K562 (cell line): ENCODE results near the gene LY6G6C. TPM values are rescaled to one million over a fixed set of nuclear protein-coding genes. Genes with fewer than 3 reads are reported as not detected.

Experiments
- CREB1 ChIP-seq, 2 experiments: sonication (generic) in 1 of 2; formaldehyde crosslinking in 1 of 2; IDR thresholded peaks; 2 replicates each; pipeline versions ENCODE4 v1.6.1 to v1.8.0; 2012 to 2022; ENCODE audit warnings: inconsistent platforms in 1 of 2, mild to moderate bottlenecking in 1 of 2, missing genetic modification reagents in 1 of 2, moderate library complexity in 1 of 2
- CSDE1 ChIP-seq, 2 experiments: fragments of 450-650 bp; IDR thresholded peaks; 2 replicates each; pipeline ENCODE4 v1.6.1; 2016; ENCODE audit warnings: mild to moderate bottlenecking in 1 of 2
- ELF2 ChIP-seq: fragments of 250-450 bp; sonication (Bioruptor Pico); IDR thresholded peaks from 2 replicates; pipeline ENCODE4 v1.5.0; 2021; ENCODE audit warnings: mild to moderate bottlenecking
- KLF10 ChIP-seq: fragments of 250-450 bp; sonication (Bioruptor Pico); IDR thresholded peaks from 2 replicates; pipeline ENCODE4 v1.6.1; 2021; ENCODE audit warnings: matching md5 sums
- MAFG ChIP-seq: fragments of 450-650 bp; conservative IDR thresholded peaks from 2 replicates; pipeline ENCODE4 v1.6.1; 2016; ENCODE audit warnings: missing genetic modification characterization, missing compliant biosample characterization
- NCOR1 ChIP-seq: fragments of 450-650 bp; IDR thresholded peaks from 2 replicates; pipeline ENCODE4 v1.6.1; 2016; ENCODE audit warnings: mild to moderate bottlenecking, moderate library complexity
- PHF8 ChIP-seq: fragments of 200-600 bp; sonication (generic); IDR thresholded peaks from 2 replicates; pipeline ENCODE4 v1.6.1; 2012; ENCODE audit warnings: mixed run types, mild to moderate bottlenecking, inconsistent platforms, low read length, moderate library complexity, borderline replicate concordance
- RBM17 ChIP-seq: fragments of 200-400 bp; formaldehyde crosslinking; IDR thresholded peaks from 2 replicates; pipeline ENCODE4 v1.6.1; 2017; ENCODE audit warnings: low read depth, mild to moderate bottlenecking, low read length, borderline replicate concordance
- SRF ChIP-seq, 2 experiments: fragments of 250-450, 450-650 bp in 1 of 2; sonication (Bioruptor Pico) in 1 of 2; sonication (generic) in 1 of 2; formaldehyde crosslinking; IDR thresholded peaks; 2 replicates each; pipeline versions ENCODE4 v1.5.0 to v1.5.1; 2020 to 2022; ENCODE audit warnings: mild to moderate bottlenecking in 1 of 2, missing genetic modification reagents in 1 of 2
- TAF7 ChIP-seq: fragments of 450-650 bp; IDR thresholded peaks from 2 replicates; pipeline ENCODE4 v1.6.1; 2016; ENCODE audit warnings: missing genetic modification characterization, missing compliant biosample characterization
- USF2 ChIP-seq: sonication (generic); formaldehyde crosslinking; IDR thresholded peaks from 2 replicates; pipeline ENCODE4 v1.5.0; 2020; ENCODE audit warnings: missing genetic modification reagents
- WHSC1 ChIP-seq: IDR thresholded peaks from one replicate; pipeline ENCODE4 v1.6.1; 2012; ENCODE audit warnings: low read length, control low read depth, inconsistent platforms
- ZFPM2 ChIP-seq: fragments of 250-450 bp; sonication (Bioruptor Pico); IDR thresholded peaks from 2 replicates; pipeline ENCODE4 v1.5.1; 2022; ENCODE audit warnings: mild to moderate bottlenecking
- ZNF140 ChIP-seq: fragments of 250-450 bp; sonication (Bioruptor Pico); IDR thresholded peaks from 2 replicates; pipeline ENCODE4 v1.8.0; 2021; ENCODE audit warnings: moderate library complexity, mild to moderate bottlenecking, inconsistent platforms
- ZNF212 ChIP-seq: fragments of 450-650 bp; formaldehyde crosslinking; IDR thresholded peaks from 2 replicates; pipeline ENCODE4 v1.4.0; 2020; ENCODE audit warnings: mild to moderate bottlenecking
- ZNF41 ChIP-seq: fragments of 250-450 bp; sonication (Bioruptor Pico); conservative IDR thresholded peaks from 2 replicates; pipeline ENCODE4 v1.4.0; 2020; ENCODE audit warnings: mild to moderate bottlenecking
- ZNF707 ChIP-seq: fragments of 250-450 bp; sonication (Bioruptor Pico); conservative IDR thresholded peaks from 2 replicates; pipeline ENCODE4 v1.8.0; 2022; ENCODE audit warnings: inconsistent platforms, mild to moderate bottlenecking, moderate library complexity
- ZZZ3 ChIP-seq: fragments of 450-650 bp; IDR thresholded peaks from 2 replicates; pipeline ENCODE4 v1.6.1; 2016; ENCODE audit warnings: antibody characterized with exemption, mild to moderate bottlenecking, moderate library complexity
- polyA plus RNA-seq, 8 experiments: library from polyadenylated mRNA; depleted of rRNA in 4 of 8; stranded (reverse) in 5 of 8; unstranded in 3 of 8; fragments of >200 nt; fragmentation: Nextera tagmentation in 2 of 8; fragmentation: Illumina TruSeq in 1 of 8; extraction: Ambion mirVana in 2 of 8; extraction: Trizol in 1 of 8; gene quantifications; 2 replicates each; pipeline versions ENCODE4 v1.2.1 to v1.2.3, GENCODE V29; 2011 to 2014; ENCODE audit warnings: inconsistent platforms in 1 of 8, missing spikeins in 1 of 8
- total RNA-seq, 7 experiments: library from RNA; depleted of rRNA in 6 of 7; stranded (reverse); fragments of >200 nt in 6 of 7; fragmentation: Illumina TruSeq in 2 of 7; extraction: Trizol in 2 of 7; gene quantifications; 2 replicates each; pipeline versions ENCODE4 v1.2.1 to v1.2.3, GENCODE V29; 2011 to 2021; ENCODE audit warnings: low replicate concordance in 1 of 7
- TF ChIP-seq, protein P1 (sequence below): IDR thresholded peaks from 2 replicates; pipeline ENCODE4 v1.6.1; 2012; ENCODE audit warnings: low read depth, low read length, improper control_type of control experiment, borderline replicate concordance
- TF ChIP-seq, protein P2 (sequence below): fragments of 250-450 bp; sonication (Bioruptor Pico); IDR thresholded peaks from 2 replicates; pipeline ENCODE4 v1.4.0; 2020; ENCODE audit warnings: mild to moderate bottlenecking, moderate library complexity
- TF ChIP-seq, protein P3 (sequence below): IDR thresholded peaks from 2 replicates; pipeline ENCODE4 v1.6.1; 2014; ENCODE audit warnings: antibody characterized with exemption
- TF ChIP-seq, protein P4 (sequence below): sonication (generic); formaldehyde crosslinking; IDR thresholded peaks from 2 replicates; pipeline ENCODE4 v1.8.1; 2022; ENCODE audit warnings: missing genetic modification reagents

The LY6G6C gene
- total and polyA plus RNA-seq, 9 of the 15 experiments (the other 6 are each of a cell fraction or from before 2014, with no cell fraction given) = 0.06 to 0.20 TPM; not detected in 7

- TF ChIP-seq, protein P1, sequence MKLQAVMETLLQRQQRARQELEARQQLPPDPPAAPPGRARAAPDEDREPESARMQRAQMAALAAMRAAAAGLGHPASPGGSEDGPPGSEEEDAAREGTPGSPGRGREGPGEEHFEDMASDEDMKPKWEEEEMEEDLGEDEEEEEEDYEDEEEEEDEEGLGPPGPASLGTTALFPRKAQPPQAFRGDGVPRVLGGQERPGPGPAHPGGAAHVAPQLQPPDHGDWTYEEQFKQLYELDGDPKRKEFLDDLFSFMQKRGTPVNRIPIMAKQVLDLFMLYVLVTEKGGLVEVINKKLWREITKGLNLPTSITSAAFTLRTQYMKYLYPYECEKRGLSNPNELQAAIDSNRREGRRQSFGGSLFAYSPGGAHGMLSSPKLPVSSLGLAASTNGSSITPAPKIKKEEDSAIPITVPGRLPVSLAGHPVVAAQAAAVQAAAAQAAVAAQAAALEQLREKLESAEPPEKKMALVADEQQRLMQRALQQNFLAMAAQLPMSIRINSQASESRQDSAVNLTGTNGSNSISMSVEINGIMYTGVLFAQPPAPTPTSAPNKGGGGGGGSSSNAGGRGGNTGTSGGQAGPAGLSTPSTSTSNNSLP = no peak
- TF ChIP-seq CSDE1 (IDR thresholded peaks at IDR 0.05) (no peak), RBM17 (no peak), ZNF41 (CRISPR knock-in tag) (peak; percentile 86), ELF2 (CRISPR knock-in tag) (peak; percentile 98), NCOR1 (no peak), WHSC1 (no peak), PHF8 (peak; percentile 46; the same call in 1 of the 2 replicates), ZZZ3 (no peak), CREB1 (IDR thresholded peaks at IDR 0.05) (peak; percentile 47), CREB1 (CRISPR knock-in tag; IDR thresholded peaks at IDR 0.05) (no peak), KLF10 (CRISPR knock-in tag) (peak; percentile 95), ZNF707 (CRISPR knock-in tag) (0 out of 2 replicates have a peak, but pooled peaks have one; percentile 35), SRF (CRISPR knock-in tag; IDR thresholded peaks at IDR 0.05) (peak; percentile 73 to 83; a peak in 2 of 4 replicates), MAFG (tag) (no peak), ZNF212 (CRISPR knock-in tag) (peak; percentile 98), TAF7 (peak; percentile 39; the same call in 1 of the 2 replicates), USF2 (CRISPR knock-in tag) (no peak), ZNF140 (CRISPR knock-in tag) (no peak), ZFPM2 (CRISPR knock-in tag) (peak; percentile 99)
- TF ChIP-seq, protein P2, sequence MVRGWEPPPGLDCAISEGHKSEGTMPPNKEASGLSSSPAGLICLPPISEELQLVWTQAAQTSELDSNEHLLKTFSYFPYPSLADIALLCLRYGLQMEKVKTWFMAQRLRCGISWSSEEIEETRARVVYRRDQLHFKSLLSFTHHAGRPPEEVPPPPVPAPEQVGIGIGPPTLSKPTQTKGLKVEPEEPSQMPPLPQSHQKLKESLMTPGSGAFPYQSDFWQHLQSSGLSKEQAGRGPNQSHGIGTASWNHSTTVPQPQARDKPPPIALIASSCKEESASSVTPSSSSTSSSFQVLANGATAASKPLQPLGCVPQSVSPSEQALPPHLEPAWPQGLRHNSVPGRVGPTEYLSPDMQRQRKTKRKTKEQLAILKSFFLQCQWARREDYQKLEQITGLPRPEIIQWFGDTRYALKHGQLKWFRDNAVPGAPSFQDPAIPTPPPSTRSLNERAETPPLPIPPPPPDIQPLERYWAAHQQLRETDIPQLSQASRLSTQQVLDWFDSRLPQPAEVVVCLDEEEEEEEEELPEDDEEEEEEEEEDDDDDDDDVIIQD (CRISPR knock-in tag) = 0 out of 2 replicates have a peak, but pooled peaks have one; percentile 68
- TF ChIP-seq, protein P3, sequence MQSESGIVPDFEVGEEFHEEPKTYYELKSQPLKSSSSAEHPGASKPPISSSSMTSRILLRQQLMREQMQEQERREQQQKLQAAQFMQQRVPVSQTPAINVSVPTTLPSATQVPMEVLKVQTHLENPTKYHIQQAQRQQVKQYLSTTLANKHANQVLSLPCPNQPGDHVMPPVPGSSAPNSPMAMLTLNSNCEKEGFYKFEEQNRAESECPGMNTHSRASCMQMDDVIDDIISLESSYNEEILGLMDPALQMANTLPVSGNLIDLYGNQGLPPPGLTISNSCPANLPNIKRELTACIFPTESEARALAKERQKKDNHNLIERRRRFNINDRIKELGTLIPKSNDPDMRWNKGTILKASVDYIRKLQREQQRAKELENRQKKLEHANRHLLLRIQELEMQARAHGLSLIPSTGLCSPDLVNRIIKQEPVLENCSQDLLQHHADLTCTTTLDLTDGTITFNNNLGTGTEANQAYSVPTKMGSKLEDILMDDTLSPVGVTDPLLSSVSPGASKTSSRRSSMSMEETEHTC = no peak
- TF ChIP-seq, protein P4, sequence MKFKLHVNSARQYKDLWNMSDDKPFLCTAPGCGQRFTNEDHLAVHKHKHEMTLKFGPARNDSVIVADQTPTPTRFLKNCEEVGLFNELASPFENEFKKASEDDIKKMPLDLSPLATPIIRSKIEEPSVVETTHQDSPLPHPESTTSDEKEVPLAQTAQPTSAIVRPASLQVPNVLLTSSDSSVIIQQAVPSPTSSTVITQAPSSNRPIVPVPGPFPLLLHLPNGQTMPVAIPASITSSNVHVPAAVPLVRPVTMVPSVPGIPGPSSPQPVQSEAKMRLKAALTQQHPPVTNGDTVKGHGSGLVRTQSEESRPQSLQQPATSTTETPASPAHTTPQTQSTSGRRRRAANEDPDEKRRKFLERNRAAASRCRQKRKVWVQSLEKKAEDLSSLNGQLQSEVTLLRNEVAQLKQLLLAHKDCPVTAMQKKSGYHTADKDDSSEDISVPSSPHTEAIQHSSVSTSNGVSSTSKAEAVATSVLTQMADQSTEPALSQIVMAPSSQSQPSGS (CRISPR knock-in tag) = no peak
These were observed 8.6 kb upstream of the LY6G6C start (continued) for GRCh38 chr6:31729979-31730630.
